K562 (cell line): ENCODE measurements around the gene ALK. TPM values are rescaled to one million over a fixed set of nuclear protein-coding genes. Genes with fewer than 3 reads are reported as not detected.
A peak's percentile ranks its signal among the peaks of the same experiment; 100 is the strongest.

Experiments used
- ATAC-seq: fragments of 200-7000 bp; cut with Tn5 transposase; 3 replicates; pipeline ENCODE4 v1.9.1; 2020; ENCODE audit warnings: moderate library complexity
- BruUV-seq: library from RNA; stranded (reverse); fragments of 400-500 nt; replicated peaks from 2 replicates; lab custom pipeline; 2021; lab: Mats Ljungman, UMichigan
- CTCF ChIA-PET: fragments of 300-600 bp; formaldehyde crosslinking; extraction: SDS; loops from one replicate; lab custom pipeline; 2021; ENCODE audit warnings: low intra/inter-chr PET ratio; lab: Yijun Ruan, JAX
- POLR2A ChIA-PET: fragments of 300-600, 350-650 bp; sonication (Branson Sonifier 250); formaldehyde crosslinking; extraction: SDS; loops from one replicate; lab custom pipeline; 2021; ENCODE audit warnings: antibody characterized with exemption, inconsistent platforms; lab: Yijun Ruan, JAX
- DNase-seq, 4 experiments: peaks; one replicate each; pipeline versions ENCODE4 v3.0.0 to v3.0.0-alpha.2; 2011 to 2018; ENCODE audit warnings: low spot score in 3 of 4, mixed read lengths in 3 of 4; ENCODE audit errors: extremely low read depth in 1 of 4
- FAIRE-seq: peaks from 2 replicates; lab custom pipeline; 2011; peaks lifted over from hg19 to GRCh38; lab: Jason Lieb, UNC
- H2AFZ ChIP-seq: 2 replicates; pipeline ENCODE4 v1.6.0; 2011; ENCODE audit warnings: low read depth, low read length, control low read depth, inconsistent platforms
- H3K27ac ChIP-seq: fragments of 200-600 bp; 3 replicates; pipeline ENCODE4 v1.8.0; 2011; ENCODE audit warnings: low read depth, mild to moderate bottlenecking, control low read depth, inconsistent platforms, low read length, moderate library complexity, mixed read lengths; ENCODE audit errors: extremely low read depth
- H3K27me3 ChIP-seq, 2 experiments: fragments of 300-600 bp in 1 of 2; 2 replicates in 1 of 2; 3 replicates in 1 of 2; pipeline versions ENCODE4 v1.6.0 to v1.8.0; 2011; ENCODE audit warnings: inconsistent platforms in 2 of 2, low read length in 2 of 2, mild to moderate bottlenecking in 1 of 2, mixed read lengths in 1 of 2, moderate library complexity in 1 of 2; ENCODE audit not compliant: control insufficient read depth in 2 of 2, insufficient read depth in 2 of 2
- H3K36me3 ChIP-seq: fragments of 300-600 bp; 3 replicates; pipeline ENCODE4 v1.8.0; 2011; ENCODE audit warnings: mild to moderate bottlenecking, low read length, inconsistent platforms; ENCODE audit not compliant: control insufficient read depth, insufficient read depth
- H3K4me1 ChIP-seq, 2 experiments: fragments of 200-600 bp in 1 of 2; replicated peaks in 1 of 2; 2 replicates in 1 of 2; 3 replicates in 1 of 2; pipeline versions ENCODE4 v1.5.1 to v1.8.0; 2011; ENCODE audit warnings: inconsistent platforms in 2 of 2, low read length in 2 of 2, mild to moderate bottlenecking in 1 of 2, mixed read lengths in 1 of 2, moderate library complexity in 1 of 2; ENCODE audit not compliant: control insufficient read depth in 2 of 2, insufficient read depth in 2 of 2
- H3K4me2 ChIP-seq: 2 replicates; pipeline ENCODE4 v1.6.1; 2011; ENCODE audit warnings: low read length, control low read depth, inconsistent platforms, mixed read lengths; ENCODE audit not compliant: insufficient read depth
- H3K4me3 ChIP-seq: fragments of 200-600 bp; sonication (generic), shearing (Covaris generic); 2 replicates; pipeline ENCODE4 v1.5.1; 2016; ENCODE audit warnings: control low read depth, inconsistent platforms
- H3K79me2 ChIP-seq: fragments of 200-600 bp; 3 replicates; pipeline ENCODE4 v1.8.0; 2011; ENCODE audit warnings: low read length, inconsistent platforms; ENCODE audit not compliant: control insufficient read depth, insufficient read depth
- H3K9ac ChIP-seq, 2 experiments: 2 replicates each; pipeline versions ENCODE4 v1.6.0 to v1.6.1; 2011; ENCODE audit warnings: low read depth in 2 of 2, low read length in 2 of 2, control low read depth in 1 of 2, inconsistent platforms in 1 of 2, mild to moderate bottlenecking in 1 of 2, mixed read lengths in 1 of 2; ENCODE audit not compliant: insufficient read depth in 1 of 2
- H3K9me1 ChIP-seq: one replicate; pipeline ENCODE4 v1.6.0; 2011; ENCODE audit warnings: inconsistent platforms, mild to moderate bottlenecking, low read length, moderate library complexity; ENCODE audit not compliant: control insufficient read depth, insufficient read depth
- H3K9me3 ChIP-seq: replicated peaks from 2 replicates; pipeline ENCODE4 v1.5.1; 2011; ENCODE audit warnings: low read depth, low read length, inconsistent platforms; ENCODE audit not compliant: control insufficient read depth, insufficient read depth
- H4K20me1 ChIP-seq: replicated peaks from 2 replicates; pipeline ENCODE4 v1.6.1; 2011; ENCODE audit warnings: low read length, inconsistent platforms, mixed read lengths; ENCODE audit not compliant: control insufficient read depth, insufficient read depth
- BRCA1 ChIP-seq, 2 experiments: fragments of 450-650 bp in 1 of 2; sonication (generic) in 1 of 2; formaldehyde crosslinking in 1 of 2; IDR thresholded peaks; 2 replicates each; pipeline versions ENCODE4 v1.5.0 to v1.6.1; 2017 to 2020; ENCODE audit warnings: mild to moderate bottlenecking in 1 of 2, missing genetic modification reagents in 1 of 2
- CEBPB ChIP-seq: fragments of 450-650 bp; IDR thresholded peaks from 2 replicates; pipeline ENCODE4 v1.6.1; 2016; ENCODE audit warnings: missing genetic modification characterization, missing compliant biosample characterization
- CEBPG ChIP-seq, 3 experiments: fragments of 200-800 bp in 1 of 3; sonication (Bioruptor generic) in 1 of 3; sonication (generic) in 1 of 3; formaldehyde crosslinking in 1 of 3; IDR thresholded peaks in 2 of 3; conservative IDR thresholded peaks in 1 of 3; 2 replicates each; pipeline versions ENCODE4 v1.6.1 to v1.8.0; 2016 to 2022; ENCODE audit warnings: missing compliant biosample characterization in 2 of 3, missing genetic modification characterization in 2 of 3, mild to moderate bottlenecking in 1 of 3, missing genetic modification reagents in 1 of 3
- MAFF ChIP-seq: IDR thresholded peaks from 2 replicates; pipeline ENCODE4 v1.6.1; 2012; ENCODE audit warnings: low read length, improper control_type of control experiment
- MCM5 ChIP-seq: fragments of 450-650 bp; IDR thresholded peaks from 2 replicates; pipeline ENCODE4 v1.6.1; 2016; ENCODE audit warnings: low read depth
- ZNF668 ChIP-seq: fragments of 250-450 bp; sonication (Bioruptor Pico); IDR thresholded peaks from 2 replicates; pipeline ENCODE4 v1.8.0; 2022; ENCODE audit warnings: mild to moderate bottlenecking, inconsistent platforms
- in situ Hi-C: fragments of 300-500 bp; cut with MboI; formaldehyde crosslinking; loops from 4 replicates; pipeline ENCODE4 v1.15.0; 2018; ENCODE audit warnings: inconsistent platforms, mixed read lengths
- intact Hi-C: fragments of 100-400 bp; cut with micrococcal nuclease; formaldehyde crosslinking; loops from 2 replicates; pipeline ENCODE4 v1.14.2; 2022
- polyA plus RNA-seq, 8 experiments: library from polyadenylated mRNA; depleted of rRNA in 4 of 8; stranded (reverse) in 5 of 8; unstranded in 3 of 8; fragments of >200 nt; fragmentation: Nextera tagmentation in 2 of 8; fragmentation: Illumina TruSeq in 1 of 8; extraction: Ambion mirVana in 2 of 8; extraction: Trizol in 1 of 8; gene quantifications; 2 replicates each; pipeline versions ENCODE4 v1.2.1 to v1.2.3, GENCODE V29; 2011 to 2014; ENCODE audit warnings: inconsistent platforms in 1 of 8, missing spikeins in 1 of 8
- total RNA-seq, 7 experiments: library from RNA; depleted of rRNA in 6 of 7; stranded (reverse); fragments of >200 nt in 6 of 7; fragmentation: Illumina TruSeq in 2 of 7; extraction: Trizol in 2 of 7; gene quantifications; 2 replicates each; pipeline versions ENCODE4 v1.2.1 to v1.2.3, GENCODE V29; 2011 to 2021; ENCODE audit warnings: low replicate concordance in 1 of 7
- TF ChIP-seq, protein P1 (sequence below): IDR thresholded peaks from 2 replicates; pipeline ENCODE4 v1.6.1; 2016; ENCODE audit warnings: missing genetic modification characterization, missing compliant biosample characterization

The ALK gene
- total and polyA plus RNA-seq, 9 of the 15 experiments (the other 6 are each of a cell fraction or from before 2014, with no cell fraction given): not detected

DNA sequence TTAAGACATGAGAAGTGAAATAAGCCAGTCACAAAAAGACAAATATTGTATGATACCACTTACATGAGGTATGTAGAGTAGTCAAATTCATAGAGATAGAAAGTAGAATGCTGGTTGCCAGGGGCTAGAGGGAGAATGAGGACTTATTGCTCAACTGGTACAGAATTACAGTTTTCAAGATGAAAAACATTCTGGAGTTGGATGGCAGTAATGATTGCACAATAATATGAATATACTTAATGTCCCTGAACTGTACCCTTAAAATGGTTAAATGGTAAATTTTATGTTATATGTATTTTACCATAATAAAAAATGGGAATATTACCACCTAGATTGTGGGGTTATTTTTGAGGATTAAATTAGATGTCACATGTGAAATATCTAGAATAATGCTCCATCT is 465.0 kb downstream of the ALK start:
- Histone ChIP-seq H3K79me2 (no peaks in the 10 kb centered on the region), H3K9ac (no peak overlapping the region), H3K4me1 (no peaks in the 10 kb centered on the region), H4K20me1 (no peaks in the 10 kb centered on the region), H3K9me3 (no peaks in the 10 kb centered on the region), H3K4me3 (no peak overlapping the region), H3K9me1 (no peaks in the 10 kb centered on the region), H3K4me2 (no peak overlapping the region), H3K27me3 (peaks cover 0 to 3% of the 10 kb centered on the region in 2 experiments; a peak in 2 of 5 replicates), H2AFZ (no peak overlapping the region), H3K27ac (no peak overlapping the region), H3K36me3 (no peaks in the 10 kb centered on the region)
- CTCF ChIA-PET: no interaction called here
- no peak for ATAC-seq
- in situ Hi-C loops (no loop called here), intact Hi-C loops (no loop called here)
- TF ChIP-seq MAFF (no peak), CEBPG (CRISPR knock-in tag; IDR thresholded peaks at IDR 0.05) (no peak), CEBPG (tag; conservative IDR thresholded peaks at IDR 0.05 in 1 of 2, IDR thresholded peaks at IDR 0.05 in 1 of 2) (peak in 1 of 2 experiments; percentile 88; a peak in 2 of 4 replicates), BRCA1 (IDR thresholded peaks at IDR 0.05) (no peak), BRCA1 (CRISPR knock-in tag; IDR thresholded peaks at IDR 0.05) (no peak), ZNF668 (CRISPR knock-in tag) (no peak), MCM5 (no peak), CEBPB (peak; percentile 76)
- TF ChIP-seq, protein P1, sequence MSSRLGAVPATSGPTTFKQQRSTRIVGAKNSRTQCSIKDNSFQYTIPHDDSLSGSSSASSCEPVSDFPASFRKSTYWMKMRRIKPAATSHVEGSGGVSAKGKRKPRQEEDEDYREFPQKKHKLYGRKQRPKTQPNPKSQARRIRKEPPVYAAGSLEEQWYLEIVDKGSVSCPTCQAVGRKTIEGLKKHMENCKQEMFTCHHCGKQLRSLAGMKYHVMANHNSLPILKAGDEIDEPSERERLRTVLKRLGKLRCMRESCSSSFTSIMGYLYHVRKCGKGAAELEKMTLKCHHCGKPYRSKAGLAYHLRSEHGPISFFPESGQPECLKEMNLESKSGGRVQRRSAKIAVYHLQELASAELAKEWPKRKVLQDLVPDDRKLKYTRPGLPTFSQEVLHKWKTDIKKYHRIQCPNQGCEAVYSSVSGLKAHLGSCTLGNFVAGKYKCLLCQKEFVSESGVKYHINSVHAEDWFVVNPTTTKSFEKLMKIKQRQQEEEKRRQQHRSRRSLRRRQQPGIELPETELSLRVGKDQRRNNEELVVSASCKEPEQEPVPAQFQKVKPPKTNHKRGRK: no peak
- POLR2A ChIA-PET: no interaction called here
- BruUV-seq: no TSS peak
- no peak for FAIRE-seq
- no peak for DNase-seq
